ENCODE results near the gene SLC35E3. TPM values are rescaled to one million over a fixed set of nuclear protein-coding genes. Genes with fewer than 3 reads are reported as not detected.

The SLC35E3 gene
- total RNA-seq, 1 experiment from 2014 or later = 4.9 TPM

- ChIA-PET POLR2A (no interaction called here), RAD21 (ENCODE audit: low non-redundant PET in 1 of 2, low total read pairs in 2 of 2, uncharacterized antibody in 2 of 2, unreplicated experiment in 2 of 2) (no interaction called here), CTCF (no interaction called here)
- no peaks in the 10 kb centered on the region for H3K9me3 ChIP-seq (ENCODE audit: control insufficient read depth in 1 of 2, insufficient read depth in 1 of 2, low read depth in 1 of 2, low read length in 2 of 2)
- no peak for TF ChIP-seq ELF1 (IDR thresholded peaks at IDR 0.05; ENCODE audit: borderline replicate concordance, low read depth)
- no peak for TF ChIP-seq JUND (IDR thresholded peaks at IDR 0.05)
- no peak for TF ChIP-seq SIN3A (IDR thresholded peaks at IDR 0.05; ENCODE audit: low read depth)
- no peak for TF ChIP-seq CEBPB (IDR thresholded peaks at IDR 0.05; ENCODE audit: low read depth)
- no peak for TF ChIP-seq FOSL1 (IDR thresholded peaks at IDR 0.05; ENCODE audit: low read depth)
- TF ChIP-seq CBX3 (IDR thresholded peaks at IDR 0.05; ENCODE audit: low read depth) = no peak
- no peak for TF ChIP-seq SP1 (IDR thresholded peaks at IDR 0.05; ENCODE audit: low read depth)
- no peak for TF ChIP-seq EZH2phosphoT487 (IDR thresholded peaks at IDR 0.05; ENCODE audit: borderline replicate concordance)
- TF ChIP-seq RAD21 (IDR thresholded peaks at IDR 0.05; ENCODE audit: low read depth) = no peak
- TF ChIP-seq YY1 (IDR thresholded peaks at IDR 0.05; ENCODE audit: extremely low read depth, insufficient replicate concordance, low read depth, low read length) = no peak
- TF ChIP-seq EGR1 (IDR thresholded peaks at IDR 0.05; ENCODE audit: low read depth) = no peak
- TF ChIP-seq ZFX (IDR thresholded peaks at IDR 0.05) = no peak
- TF ChIP-seq EZH2 (IDR thresholded peaks at IDR 0.05) = no peak
- TF ChIP-seq MAX (IDR thresholded peaks at IDR 0.05) = no peak
- no peak for TF ChIP-seq TCF7L2 (IDR thresholded peaks at IDR 0.05; ENCODE audit: borderline replicate concordance, extremely low read depth, insufficient read depth, insufficient read length)
- no peak overlapping the region for H3K9ac ChIP-seq (ENCODE audit: low read length)
- DNase-seq (ENCODE audit: low read depth, low spot score) (no peak), ATAC-seq (no peak)
- H3K4me3 ChIP-seq (replicated peaks in 1 of 2; ENCODE audit: low read depth in 1 of 2, low read length in 2 of 2) = no peak overlapping the region
- H3K4me1 ChIP-seq (ENCODE audit: control insufficient read depth in 1 of 2, insufficient read depth in 2 of 2, low read length in 2 of 2) = no peaks in the 10 kb centered on the region
- no peaks in the 10 kb centered on the region for H3K9me2 ChIP-seq (ENCODE audit: insufficient read depth)
- no peak overlapping the region for H3K27ac ChIP-seq (ENCODE audit: low read depth, low read length)
- intact Hi-C loops (cut with micrococcal nuclease) = no loop called here
- H3K79me2 ChIP-seq (ENCODE audit: insufficient read depth, low read length) = no peaks in the 10 kb centered on the region
- H4K20me1 ChIP-seq (ENCODE audit: insufficient read depth) = no peaks in the 10 kb centered on the region
- H3K4me2 ChIP-seq (ENCODE audit: low read length) = no peak overlapping the region
- H2AFZ ChIP-seq (ENCODE audit: low read depth, low read length, poor library complexity, severe bottlenecking) = no peak overlapping the region
- H3K36me3 ChIP-seq (ENCODE audit: control insufficient read depth in 1 of 2, insufficient read depth in 2 of 2, low read length in 2 of 2) = no peaks in the 10 kb centered on the region
- H3K27me3 ChIP-seq (ENCODE audit: insufficient read depth, low read length) = no peaks in the 10 kb centered on the region
- no TSS peak for BruUV-seq (replicated peaks)
Observed at GRCh38 chr12:68779280-68779679, 33.3 kb downstream of the SLC35E3 start.

- Histone ChIP-seq H3K9ac (ENCODE audit: low read length) (no peak overlapping the region), H3K4me2 (ENCODE audit: low read length) (no peak overlapping the region), H3K9me2 (ENCODE audit: insufficient read depth) (no peaks in the 10 kb centered on the region), H3K4me3 (replicated peaks in 1 of 2; ENCODE audit: low read depth in 1 of 2, low read length in 2 of 2) (no peak overlapping the region), H3K9me3 (ENCODE audit: control insufficient read depth in 1 of 2, insufficient read depth in 1 of 2, low read depth in 1 of 2, low read length in 2 of 2) (no peaks in the 10 kb centered on the region), H3K36me3 (ENCODE audit: control insufficient read depth in 1 of 2, insufficient read depth in 2 of 2, low read length in 2 of 2) (no peaks in the 10 kb centered on the region), H4K20me1 (ENCODE audit: insufficient read depth) (no peaks in the 10 kb centered on the region), H2AFZ (ENCODE audit: low read depth, low read length, poor library complexity, severe bottlenecking) (no peak overlapping the region), H3K4me1 (ENCODE audit: control insufficient read depth in 1 of 2, insufficient read depth in 2 of 2, low read length in 2 of 2) (no peaks in the 10 kb centered on the region), H3K27ac (ENCODE audit: low read depth, low read length) (no peak overlapping the region), H3K27me3 (ENCODE audit: insufficient read depth, low read length) (no peaks in the 10 kb centered on the region), H3K79me2 (ENCODE audit: insufficient read depth, low read length) (no peaks in the 10 kb centered on the region)
- no TSS peak for BruUV-seq (replicated peaks)
- ChIA-PET RAD21 (ENCODE audit: low non-redundant PET in 1 of 2, low total read pairs in 2 of 2, uncharacterized antibody in 2 of 2, unreplicated experiment in 2 of 2) (no interaction called here), CTCF (no interaction called here), POLR2A (no interaction called here)
- DNase-seq (ENCODE audit: low read depth, low spot score) (no peak), ATAC-seq (no peak)
- TF ChIP-seq POLR2AphosphoS5 (IDR thresholded peaks at IDR 0.05; ENCODE audit: low read depth, low read length) = no peak
- TF ChIP-seq EZH2 (IDR thresholded peaks at IDR 0.05) = no peak
- intact Hi-C loops (cut with micrococcal nuclease) = no loop called here
Observed at GRCh38 chr12:68780731-68781130, 34.8 kb downstream of the SLC35E3 start.

All from HCT116 (cell line).